ENCODE data around the gene REP15. TPM values are rescaled to one million over a fixed set of nuclear protein-coding genes. Genes with fewer than 3 reads are reported as not detected.
"Not testable (repeated sequence)": the region's sequence is repeated elsewhere in the genome, so short reads cannot be mapped to it uniquely, and the experiment has no call there.

REP15 gene
- total and polyA plus RNA-seq, 2 donors from 2014 or later: 1.3 to 3.2 TPM

GRCh38 chr12:27733052-27733656 lies 36.9 kb downstream of the REP15 start:
- peak; percentile 77 for FAIRE-seq
- peak; percentile 79 for TF ChIP-seq CTCF (IDR thresholded peaks at IDR 0.05; ENCODE audit: borderline replicate concordance, extremely low read depth, insufficient read depth)

GRCh38 chr12:27733791-27734190 lies 37.5 kb downstream of the REP15 start:
- FAIRE-seq (no peak), DNase-seq (no peak)
- intact Hi-C loops (cut with DNase I): no loop called here
- Histone ChIP-seq H3K27me3 (ENCODE audit: control insufficient read depth, insufficient read depth, low read length) (no peaks in the 10 kb centered on the region), H3K27ac (ENCODE audit: low read depth in 2 of 2, low read length in 2 of 2) (no peak overlapping the region), H3K9me3 (ENCODE audit: control insufficient read depth in 2 of 3, insufficient read depth in 1 of 3, low read length in 3 of 3) (no peaks in the 10 kb centered on the region), H3K36me3 (ENCODE audit: control insufficient read depth in 2 of 3, insufficient read depth in 3 of 3, low read length in 3 of 3) (peaks cover 4 to 18% (median 5%) of the 10 kb centered on the region in 3 donors), H3K9ac (ENCODE audit: low read length in 3 of 3) (no peak overlapping the region), H3K4me3 (ENCODE audit: low read length in 3 of 3) (no peak overlapping the region), H3K4me1 (ENCODE audit: control insufficient read depth in 2 of 3, insufficient read depth in 2 of 3, low read depth in 1 of 3, low read length in 3 of 3) (no peaks in the 10 kb centered on the region)
- TF ChIP-seq CTCF (IDR thresholded peaks at IDR 0.05; ENCODE audit: borderline replicate concordance, extremely low read depth, insufficient read depth): no peak

More at GRCh38 chr12:27733052-27733656, 36.9 kb downstream of the REP15 start:
- Histone ChIP-seq H3K36me3 (ENCODE audit: control insufficient read depth in 2 of 3, insufficient read depth in 3 of 3, low read length in 3 of 3) (peaks cover 4 to 18% (median 5%) of the 10 kb centered on the region in 3 donors), H3K4me1 (ENCODE audit: control insufficient read depth in 2 of 3, insufficient read depth in 2 of 3, low read depth in 1 of 3, low read length in 3 of 3) (no peaks in the 10 kb centered on the region), H3K27me3 (ENCODE audit: control insufficient read depth, insufficient read depth, low read length) (no peaks in the 10 kb centered on the region), H3K9me3 (ENCODE audit: control insufficient read depth in 2 of 3, insufficient read depth in 1 of 3, low read length in 3 of 3) (no peaks in the 10 kb centered on the region), H3K4me3 (ENCODE audit: low read length in 3 of 3) (no peak overlapping the region), H3K9ac (ENCODE audit: low read length in 3 of 3) (no peak overlapping the region), H3K27ac (ENCODE audit: low read depth in 2 of 2, low read length in 2 of 2) (no peak overlapping the region)
- peak in 3 of 5 donors; percentile 18 to 28 (median 28) for DNase-seq
- intact Hi-C loops (cut with DNase I): no loop called here

- intact Hi-C loops (cut with DNase I); H3K4me3 ChIP-seq (ENCODE audit: low read length in 3 of 3); H3K9me3 ChIP-seq (ENCODE audit: control insufficient read depth in 2 of 3, insufficient read depth in 1 of 3, low read length in 3 of 3); DNase-seq; H3K27me3 ChIP-seq (ENCODE audit: control insufficient read depth, insufficient read depth, low read length); H3K4me1 ChIP-seq (ENCODE audit: control insufficient read depth in 2 of 3, insufficient read depth in 2 of 3, low read depth in 1 of 3, low read length in 3 of 3); FAIRE-seq; H3K9ac ChIP-seq (ENCODE audit: low read length in 3 of 3); H3K27ac ChIP-seq (ENCODE audit: low read depth in 2 of 2, low read length in 2 of 2): not testable (repeated sequence)
- peaks cover 4 to 22% (median 5%) of the 10 kb centered on the region in 3 donors for H3K36me3 ChIP-seq (ENCODE audit: control insufficient read depth in 2 of 3, insufficient read depth in 3 of 3, low read length in 3 of 3)
Observed at GRCh38 chr12:27734321-27734720, 38.1 kb downstream of the REP15 start.

- Histone ChIP-seq H3K27ac (ENCODE audit: low read depth in 2 of 2, low read length in 2 of 2) (no peak overlapping the region), H3K9me3 (ENCODE audit: control insufficient read depth in 2 of 3, insufficient read depth in 1 of 3, low read length in 3 of 3) (no peaks in the 10 kb centered on the region), H3K36me3 (ENCODE audit: control insufficient read depth in 2 of 3, insufficient read depth in 3 of 3, low read length in 3 of 3) (peaks cover 0 to 7% (median 0%) of the 10 kb centered on the region in 3 donors), H3K4me1 (ENCODE audit: control insufficient read depth in 2 of 3, insufficient read depth in 2 of 3, low read depth in 1 of 3, low read length in 3 of 3) (no peaks in the 10 kb centered on the region), H3K9ac (ENCODE audit: low read length in 3 of 3) (no peak overlapping the region), H3K4me3 (ENCODE audit: low read length in 3 of 3) (no peak overlapping the region), H3K27me3 (ENCODE audit: control insufficient read depth, insufficient read depth, low read length) (no peaks in the 10 kb centered on the region)
- intact Hi-C loops (cut with DNase I): no loop called here
- DNase-seq (no peak), FAIRE-seq (no peak)
- no peak for TF ChIP-seq CTCF (IDR thresholded peaks at IDR 0.05; ENCODE audit: borderline replicate concordance, extremely low read depth, insufficient read depth)
Observed at GRCh38 chr12:27743601-27744000, 47.4 kb downstream of the REP15 start.

- H3K9ac ChIP-seq (ENCODE audit: low read length in 3 of 3); H3K36me3 ChIP-seq (ENCODE audit: control insufficient read depth in 2 of 3, insufficient read depth in 3 of 3, low read length in 3 of 3); H3K27ac ChIP-seq (ENCODE audit: low read depth in 2 of 2, low read length in 2 of 2); intact Hi-C loops (cut with DNase I); FAIRE-seq; H3K4me1 ChIP-seq (ENCODE audit: control insufficient read depth in 2 of 3, insufficient read depth in 2 of 3, low read depth in 1 of 3, low read length in 3 of 3); H3K9me3 ChIP-seq (ENCODE audit: control insufficient read depth in 2 of 3, insufficient read depth in 1 of 3, low read length in 3 of 3); H3K4me3 ChIP-seq (ENCODE audit: low read length in 3 of 3); H3K27me3 ChIP-seq (ENCODE audit: control insufficient read depth, insufficient read depth, low read length); DNase-seq: not testable (repeated sequence)
Observed at GRCh38 chr12:27745734-27746133, 49.5 kb downstream of the REP15 start.
